ENCODE measurements around the gene FEM1C. TPM values are rescaled to one million over a fixed set of nuclear protein-coding genes. Genes with fewer than 3 reads are reported as not detected.

FEM1C gene
- polyA plus RNA-seq, 1 experiment: 4.5 TPM

- ChIA-PET CTCF (interaction anchor here (1.0 to 1.6 kb wide), 4 partner anchors 15 to 169 kb away, joined by 3 to 4 read pairs (median 4); no protein-coding TSS in a partner anchor), POLR2A (interaction anchor here (0.6 kb wide), 1 partner anchor 1509 kb away, joined by 3 read pairs; no protein-coding TSS in a partner anchor)
- Histone ChIP-seq H3K4me3 (ENCODE audit: low read depth, low read length) (peak overlapping the region; percentile 79), H3K36me3 (ENCODE audit: control insufficient read depth, insufficient read depth, low read length) (peaks cover 2% of the 10 kb centered on the region; the same call in 1 of the 2 replicates), H3K27me3 (ENCODE audit: control insufficient read depth, insufficient read depth, low read length) (no peaks in the 10 kb centered on the region)
- TF ChIP-seq CTCF (IDR thresholded peaks at IDR 0.05; ENCODE audit: insufficient read depth, low read depth, low read length): no peak
- DNase-seq (ENCODE audit: low read depth): no peak
Measured at GRCh38 chr5:115543365-115544042, 1.1 kb downstream of the FEM1C start.

- Histone ChIP-seq H3K27me3 (ENCODE audit: control insufficient read depth, insufficient read depth, low read length) (no peaks in the 10 kb centered on the region), H3K36me3 (ENCODE audit: control insufficient read depth, insufficient read depth, low read length) (peaks cover 2% of the 10 kb centered on the region; the same call in 1 of the 2 replicates), H3K4me3 (ENCODE audit: low read depth, low read length) (peak overlapping the region; percentile 79)
- TF ChIP-seq CTCF (IDR thresholded peaks at IDR 0.05; ENCODE audit: insufficient read depth, low read depth, low read length): no peak
- ChIA-PET POLR2A (no interaction called here), CTCF (interaction anchor here (1.3 to 1.5 kb wide), 2 partner anchors 15 to 168 kb away, joined by 3 to 4 read pairs; no protein-coding TSS in a partner anchor)
- no peak for DNase-seq (ENCODE audit: low read depth)
Measured at GRCh38 chr5:115542651-115543364, 1.8 kb downstream of the FEM1C start.

- DNase-seq (ENCODE audit: low read depth): no peak
- H3K36me3 ChIP-seq (ENCODE audit: control insufficient read depth, insufficient read depth, low read length): peaks cover 2% of the 10 kb centered on the region; the same call in 1 of the 2 replicates
- ChIA-PET CTCF (no interaction called here), POLR2A (no interaction called here)
- peak overlapping the region; percentile 79 for H3K4me3 ChIP-seq (ENCODE audit: low read depth, low read length)
- H3K27me3 ChIP-seq (ENCODE audit: control insufficient read depth, insufficient read depth, low read length): no peaks in the 10 kb centered on the region
- no peak for TF ChIP-seq CTCF (IDR thresholded peaks at IDR 0.05; ENCODE audit: insufficient read depth, low read depth, low read length)
Measured at GRCh38 chr5:115542086-115542485, 2.5 kb downstream of the FEM1C start.

- ChIA-PET POLR2A (no interaction called here), CTCF (no interaction called here)
- peak overlapping the region; percentile 79 for H3K4me3 ChIP-seq (ENCODE audit: low read depth, low read length)
- no peaks in the 10 kb centered on the region for H3K27me3 ChIP-seq (ENCODE audit: control insufficient read depth, insufficient read depth, low read length)
- no peak for DNase-seq (ENCODE audit: low read depth)
- H3K36me3 ChIP-seq (ENCODE audit: control insufficient read depth, insufficient read depth, low read length): peaks cover 2% of the 10 kb centered on the region; the same call in 1 of the 2 replicates
- no peak for TF ChIP-seq CTCF (IDR thresholded peaks at IDR 0.05; ENCODE audit: insufficient read depth, low read depth, low read length)
Measured at GRCh38 chr5:115541611-115542010, 3.0 kb downstream of the FEM1C start.

GRCh38 chr5:115535479-115536035 is 9.0 kb downstream of the FEM1C start:
- DNase-seq (ENCODE audit: low read depth): no peak
- no peaks in the 10 kb centered on the region for H3K27me3 ChIP-seq (ENCODE audit: control insufficient read depth, insufficient read depth, low read length)
- ChIA-PET CTCF (no interaction called here), POLR2A (no interaction called here)
- no peak overlapping the region for H3K4me3 ChIP-seq (ENCODE audit: low read depth, low read length)
- no peaks in the 10 kb centered on the region for H3K36me3 ChIP-seq (ENCODE audit: control insufficient read depth, insufficient read depth, low read length)
- no peak for TF ChIP-seq CTCF (IDR thresholded peaks at IDR 0.05; ENCODE audit: insufficient read depth, low read depth, low read length)
